OCI-LY7 (cell line): ENCODE results near the gene FBLN2. TPM values are rescaled to one million over a fixed set of nuclear protein-coding genes. Genes with fewer than 3 reads are reported as not detected.

Experiments used
- BruUV-seq: library from RNA; stranded (reverse); fragments of 400-500 nt; replicated peaks from 2 replicates; lab custom pipeline; 2021; lab: Mats Ljungman, UMichigan
- CTCF ChIA-PET: fragments of 300-600 bp; sonication (Branson Sonifier 250); formaldehyde crosslinking; loops from one replicate; lab custom pipeline; 2022; ENCODE audit warnings: antibody characterized with exemption; ENCODE audit not compliant: unreplicated experiment; lab: Charles Lee
- POLR2A ChIA-PET: fragments of 300-600 bp; sonication (Branson Sonifier 250); formaldehyde crosslinking; loops from one replicate; lab custom pipeline; 2022; ENCODE audit warnings: antibody characterized with exemption; lab: Charles Lee
- DNase-seq: peaks from one replicate; pipeline ENCODE4 v3.0.0-alpha.2; 2015; ENCODE audit warnings: low spot score
- H2AFZ ChIP-seq: fragments of 200-600 bp; sonication (generic), shearing (Covaris generic); 2 replicates; pipeline ENCODE4 v1.6.1; 2014; ENCODE audit warnings: mild to moderate bottlenecking, antibody characterized with exemption, low read length, moderate library complexity
- H3K27ac ChIP-seq: fragments of 200-600 bp; sonication (generic); 2 replicates; pipeline ENCODE4 v1.5.1; 2014; ENCODE audit warnings: mixed run types, low read depth, mild to moderate bottlenecking, moderate library complexity, low read length, inconsistent platforms; ENCODE audit not compliant: poor library complexity, severe bottlenecking
- H3K36me3 ChIP-seq: fragments of 200-600 bp; sonication (generic); 2 replicates; pipeline ENCODE4 v1.6.1; 2014; ENCODE audit warnings: mild to moderate bottlenecking, antibody characterized with exemption, low read length, moderate library complexity, mixed read lengths; ENCODE audit not compliant: insufficient read depth
- H3K4me1 ChIP-seq: fragments of 200-600 bp; sonication (generic); 2 replicates; pipeline ENCODE4 v1.5.1; 2014; ENCODE audit warnings: mild to moderate bottlenecking, low read length; ENCODE audit not compliant: insufficient read depth, poor library complexity, severe bottlenecking
- H3K4me2 ChIP-seq: fragments of 200-600 bp; sonication (generic); 2 replicates; pipeline ENCODE4 v1.6.1; 2014; ENCODE audit warnings: mild to moderate bottlenecking, low read length
- H3K4me3 ChIP-seq: fragments of 200-600 bp; sonication (generic); 2 replicates; pipeline ENCODE4 v1.5.1; 2014; ENCODE audit warnings: mild to moderate bottlenecking, low read depth, low read length; ENCODE audit not compliant: poor library complexity, severe bottlenecking
- H3K79me2 ChIP-seq: fragments of 200-600 bp; sonication (generic); 2 replicates; pipeline ENCODE4 v1.6.1; 2016; ENCODE audit warnings: low read depth, mild to moderate bottlenecking, low read length, moderate library complexity, mixed read lengths; ENCODE audit not compliant: insufficient read depth
- H3K9me2 ChIP-seq: fragments of 200-600 bp; sonication (generic); 2 replicates; pipeline ENCODE4 v1.6.1; 2016; ENCODE audit warnings: mild to moderate bottlenecking, low read length, mixed read lengths; ENCODE audit not compliant: insufficient read depth
- H3K9me3 ChIP-seq: fragments of 200-600 bp; sonication (generic); 2 replicates; pipeline ENCODE4 v1.6.1; 2014; ENCODE audit warnings: mild to moderate bottlenecking, mixed run types, low read length, mixed read lengths
- H4K20me1 ChIP-seq: fragments of 200-600 bp; sonication (generic); 2 replicates; pipeline ENCODE4 v1.6.1; 2014; ENCODE audit warnings: mild to moderate bottlenecking, antibody characterized with exemption, low read length, moderate library complexity, mixed read lengths; ENCODE audit not compliant: insufficient read depth
- EZH2phosphoT487 ChIP-seq: fragments of 200-600 bp; sonication (generic); IDR thresholded peaks from 2 replicates; pipeline ENCODE4 v1.6.1; 2018; ENCODE audit warnings: low read depth, borderline replicate concordance, mild to moderate bottlenecking, mixed run types, antibody characterized with exemption, low read length, moderate library complexity, mixed read lengths
- intact Hi-C: fragments of 100-400 bp; cut with micrococcal nuclease; formaldehyde crosslinking; loops from one replicate; pipeline ENCODE4 v1.10.0; 2022; ENCODE audit not compliant: unreplicated experiment
- total RNA-seq, 2 experiments: library from RNA; depleted of rRNA in 1 of 2; stranded (reverse); fragments of >200 nt in 1 of 2; shearing (Covaris generic) in 1 of 2; gene quantifications; 2 replicates each; pipeline ENCODE4 v1.2.3, GENCODE V29; 2014 to 2022
- TF ChIP-seq, protein P1 (sequence below): fragments of 200-600 bp; sonication (generic); conservative IDR thresholded peaks from 2 replicates; pipeline ENCODE4 v1.5.1; 2014; ENCODE audit warnings: mild to moderate bottlenecking, antibody characterized with exemption, low read length, moderate library complexity, mixed read lengths

FBLN2 gene
- total RNA-seq, 2 experiments from 2014 or later: not detected

DNA sequence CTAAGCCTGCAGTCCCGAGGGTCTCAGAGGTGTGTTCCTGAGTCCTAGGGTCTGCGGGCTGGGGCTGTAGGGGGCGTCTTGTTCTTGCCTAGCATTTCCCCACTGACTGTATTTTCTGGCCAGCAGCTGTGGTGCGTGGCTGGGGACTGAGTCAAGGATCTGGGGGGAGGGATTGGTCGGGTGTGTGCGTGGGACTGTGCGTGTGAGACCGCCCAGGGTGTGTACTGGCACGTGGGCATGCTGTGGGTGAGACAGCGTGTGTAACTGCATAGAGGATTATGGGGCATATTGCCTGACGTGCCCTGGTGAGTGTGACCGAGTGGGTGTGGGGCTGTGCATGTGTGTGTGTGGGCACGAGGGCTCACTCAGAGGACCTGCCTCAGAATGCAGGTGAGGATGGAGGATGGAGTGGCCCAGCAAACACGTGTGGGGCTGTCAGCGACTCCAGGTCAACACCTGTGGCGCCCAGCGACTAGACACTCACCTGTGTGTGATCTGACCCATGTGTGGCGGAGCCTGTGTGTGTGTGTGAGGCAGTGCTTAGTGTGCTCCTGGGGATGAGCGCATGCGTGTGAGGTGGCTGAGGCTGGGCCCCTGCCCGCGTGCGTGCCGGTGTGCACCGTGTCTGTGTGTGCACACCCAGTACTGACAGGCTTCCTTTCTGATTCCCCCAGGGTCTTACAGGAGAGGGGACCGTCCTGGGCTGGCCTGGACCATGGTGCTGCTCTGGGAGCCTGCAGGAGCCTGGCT lies 20.9 kb downstream of the FBLN2 start:
- Histone ChIP-seq H2AFZ (no peak overlapping the region), H4K20me1 (no peaks in the 10 kb centered on the region), H3K79me2 (no peaks in the 10 kb centered on the region), H3K4me3 (no peak overlapping the region), H3K36me3 (no peaks in the 10 kb centered on the region), H3K9me3 (no peaks in the 10 kb centered on the region), H3K27ac (no peak overlapping the region), H3K4me2 (no peak overlapping the region), H3K9me2 (no peaks in the 10 kb centered on the region), H3K4me1 (no peaks in the 10 kb centered on the region)
- ChIA-PET POLR2A (no interaction called here), CTCF (no interaction called here)
- BruUV-seq: no TSS peak
- intact Hi-C loops: no loop called here
- TF ChIP-seq, protein P1, sequence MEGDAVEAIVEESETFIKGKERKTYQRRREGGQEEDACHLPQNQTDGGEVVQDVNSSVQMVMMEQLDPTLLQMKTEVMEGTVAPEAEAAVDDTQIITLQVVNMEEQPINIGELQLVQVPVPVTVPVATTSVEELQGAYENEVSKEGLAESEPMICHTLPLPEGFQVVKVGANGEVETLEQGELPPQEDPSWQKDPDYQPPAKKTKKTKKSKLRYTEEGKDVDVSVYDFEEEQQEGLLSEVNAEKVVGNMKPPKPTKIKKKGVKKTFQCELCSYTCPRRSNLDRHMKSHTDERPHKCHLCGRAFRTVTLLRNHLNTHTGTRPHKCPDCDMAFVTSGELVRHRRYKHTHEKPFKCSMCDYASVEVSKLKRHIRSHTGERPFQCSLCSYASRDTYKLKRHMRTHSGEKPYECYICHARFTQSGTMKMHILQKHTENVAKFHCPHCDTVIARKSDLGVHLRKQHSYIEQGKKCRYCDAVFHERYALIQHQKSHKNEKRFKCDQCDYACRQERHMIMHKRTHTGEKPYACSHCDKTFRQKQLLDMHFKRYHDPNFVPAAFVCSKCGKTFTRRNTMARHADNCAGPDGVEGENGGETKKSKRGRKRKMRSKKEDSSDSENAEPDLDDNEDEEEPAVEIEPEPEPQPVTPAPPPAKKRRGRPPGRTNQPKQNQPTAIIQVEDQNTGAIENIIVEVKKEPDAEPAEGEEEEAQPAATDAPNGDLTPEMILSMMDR: no peak
- TF ChIP-seq EZH2phosphoT487: no peak
- no peak for DNase-seq

DNA sequence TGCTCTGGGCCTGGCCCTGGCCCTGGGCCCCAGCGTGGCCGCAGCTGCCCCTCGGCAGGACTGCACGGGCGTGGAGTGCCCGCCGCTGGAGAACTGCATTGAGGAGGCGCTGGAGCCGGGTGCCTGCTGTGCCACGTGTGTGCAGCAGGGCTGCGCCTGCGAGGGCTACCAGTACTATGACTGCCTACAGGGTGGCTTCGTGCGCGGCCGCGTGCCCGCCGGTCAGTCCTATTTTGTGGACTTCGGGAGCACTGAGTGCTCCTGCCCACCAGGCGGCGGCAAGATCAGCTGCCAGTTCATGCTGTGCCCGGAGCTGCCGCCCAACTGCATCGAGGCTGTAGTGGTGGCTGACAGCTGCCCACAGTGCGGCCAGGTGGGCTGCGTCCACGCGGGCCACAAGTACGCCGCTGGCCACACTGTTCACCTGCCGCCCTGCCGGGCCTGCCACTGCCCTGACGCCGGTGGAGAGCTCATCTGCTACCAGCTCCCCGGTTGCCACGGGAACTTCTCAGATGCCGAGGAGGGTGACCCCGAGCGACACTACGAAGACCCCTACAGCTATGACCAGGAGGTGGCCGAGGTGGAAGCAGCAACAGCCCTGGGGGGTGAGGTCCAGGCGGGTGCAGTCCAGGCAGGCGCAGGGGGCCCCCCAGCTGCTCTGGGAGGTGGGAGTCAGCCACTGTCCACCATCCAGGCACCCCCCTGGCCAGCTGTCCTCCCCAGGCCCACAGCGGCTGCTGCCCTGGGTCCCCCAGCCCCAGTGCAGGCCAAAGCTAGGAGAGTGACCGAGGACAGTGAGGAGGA lies 21.7 kb downstream of the FBLN2 start:
- no peak for TF ChIP-seq EZH2phosphoT487
- TF ChIP-seq, protein P1: no peak
- Histone ChIP-seq H3K36me3 (no peaks in the 10 kb centered on the region), H3K9me3 (no peaks in the 10 kb centered on the region), H3K27ac (no peak overlapping the region), H3K9me2 (no peaks in the 10 kb centered on the region), H4K20me1 (no peaks in the 10 kb centered on the region), H3K4me3 (no peak overlapping the region), H3K4me1 (no peaks in the 10 kb centered on the region), H3K4me2 (no peak overlapping the region), H3K79me2 (no peaks in the 10 kb centered on the region), H2AFZ (no peak overlapping the region)
- BruUV-seq: no TSS peak
- intact Hi-C loops: no loop called here
- ChIA-PET CTCF (no interaction called here), POLR2A (no interaction called here)
- DNase-seq: no peak

DNA sequence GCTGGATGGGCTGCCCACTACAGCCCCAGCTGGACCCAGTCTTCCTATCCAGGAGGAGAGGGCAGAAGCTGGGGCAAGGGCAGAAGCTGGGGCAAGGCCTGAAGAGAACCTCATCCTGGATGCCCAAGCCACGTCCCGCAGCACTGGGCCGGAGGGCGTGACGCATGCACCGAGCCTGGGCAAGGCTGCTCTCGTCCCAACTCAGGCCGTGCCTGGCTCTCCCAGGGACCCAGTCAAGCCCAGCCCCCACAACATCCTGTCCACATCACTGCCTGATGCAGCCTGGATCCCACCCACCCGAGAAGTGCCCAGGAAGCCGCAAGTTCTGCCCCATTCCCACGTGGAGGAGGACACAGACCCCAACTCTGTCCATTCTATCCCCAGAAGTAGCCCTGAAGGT lies 22.3 kb downstream of the FBLN2 start:
- H3K9me2 ChIP-seq: no peaks in the 10 kb centered on the region
- no peak overlapping the region for H3K4me2 ChIP-seq
- no peaks in the 10 kb centered on the region for H3K9me3 ChIP-seq
- no peak overlapping the region for H3K4me3 ChIP-seq
- intact Hi-C loops: no loop called here
- no peak overlapping the region for H3K27ac ChIP-seq
- H3K79me2 ChIP-seq: no peaks in the 10 kb centered on the region
- no peaks in the 10 kb centered on the region for H3K4me1 ChIP-seq
- no peak for TF ChIP-seq EZH2phosphoT487
- TF ChIP-seq, protein P1: no peak
- no peaks in the 10 kb centered on the region for H4K20me1 ChIP-seq
- DNase-seq: no peak
- CTCF ChIA-PET: no interaction called here
- POLR2A ChIA-PET: no interaction called here
- H2AFZ ChIP-seq: no peak overlapping the region
- BruUV-seq: no TSS peak
- H3K36me3 ChIP-seq: no peaks in the 10 kb centered on the region
